GM18858 (cell line): ENCODE data around the gene APOM.

Experiments used
- ATAC-seq: cut with Tn5 transposase; IDR thresholded peaks from one replicate; pipeline ENCODE4 v1.9.1; 2021; ENCODE audit not compliant: unreplicated experiment

Gene APOM

DNA sequence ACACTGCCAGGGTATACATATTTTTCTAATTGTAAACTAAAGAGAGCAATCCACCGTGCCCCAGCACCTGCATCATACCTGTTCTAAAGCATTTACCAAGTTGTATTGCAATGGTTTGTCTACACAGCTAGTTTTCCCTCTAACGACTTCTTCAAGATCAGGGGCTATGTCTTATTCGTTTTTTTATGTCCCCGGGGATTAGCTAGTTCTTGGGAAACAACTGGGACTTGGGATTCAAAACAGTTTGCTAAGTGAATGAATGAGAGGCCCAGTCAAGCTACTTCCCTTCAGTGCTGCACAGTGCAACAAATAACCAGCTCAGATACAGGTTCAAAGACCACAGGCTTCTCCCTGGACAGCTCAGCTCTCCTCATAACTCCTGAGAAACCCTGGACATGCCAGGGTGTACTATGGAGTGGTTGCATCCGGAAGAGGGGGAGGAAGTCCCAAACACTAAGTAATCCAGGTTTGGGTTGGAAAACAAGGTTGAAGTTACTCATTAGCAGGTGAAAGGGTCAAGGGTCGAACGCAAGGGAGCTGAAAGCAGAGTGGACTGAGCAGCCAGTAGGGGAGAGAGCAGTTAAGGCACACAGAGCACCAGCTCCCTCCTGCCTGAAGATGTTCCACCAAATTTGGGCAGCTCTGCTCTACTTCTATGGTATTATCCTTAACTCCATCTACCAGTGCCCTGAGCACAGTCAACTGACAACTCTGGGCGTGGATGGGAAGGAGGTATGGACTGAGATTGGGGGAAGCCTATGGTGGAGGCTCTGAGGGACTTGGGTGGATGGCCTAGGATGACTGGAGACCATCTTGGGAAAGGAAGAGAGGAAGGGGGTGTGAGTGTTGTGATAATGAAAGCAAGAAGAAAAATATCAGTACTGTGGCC is at the start of gene APOM:
TSS of gene APOM (plus strand) at position 546 of the 889 bp plus-strand sequence. CDS start at position 619, 73 bp downstream.
- ATAC-seq, result no peak

GRCh38 chr6:31607317-31607716 is 48.4 kb upstream of the APOM start:
- no peak for ATAC-seq

- ATAC-seq, result no peak
Observed at GRCh38 chr6:31609519-31610406, 45.9 kb upstream of the APOM start.

- no peak for ATAC-seq
Observed at GRCh38 chr6:31610968-31611367, 44.7 kb upstream of the APOM start.

DNA sequence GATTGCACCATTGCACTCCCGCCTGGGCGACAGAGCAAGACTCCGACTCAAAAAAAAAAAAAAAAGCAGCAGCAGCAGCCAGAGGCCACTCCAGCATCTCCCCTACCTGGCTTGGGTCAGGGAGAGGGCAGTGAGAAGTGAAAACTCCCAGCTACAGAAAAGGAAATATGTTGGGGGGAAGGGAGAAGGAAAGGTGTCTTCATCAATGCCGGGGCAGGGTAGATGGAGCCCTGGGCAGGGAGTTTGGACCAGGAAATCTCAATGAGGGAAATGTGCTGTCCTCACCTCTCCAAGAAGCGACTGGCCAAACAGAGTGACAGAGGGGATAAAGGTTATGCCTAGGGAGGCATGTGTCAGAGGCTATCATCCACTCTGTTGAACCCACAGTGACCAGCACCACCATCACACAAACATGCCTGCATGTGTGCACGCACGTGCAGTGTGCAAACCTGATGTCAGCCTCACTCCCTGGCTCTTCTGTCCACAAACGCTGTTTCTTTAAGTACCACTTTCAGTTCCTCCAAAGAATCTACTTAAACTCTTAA is 41.5 kb upstream of the APOM start:
- ATAC-seq, result no peak

- no peak for ATAC-seq
Observed at GRCh38 chr6:31614684-31615578, 40.8 kb upstream of the APOM start, which contains the start of gene AIF1. AIF1 (plus strand) TSS chr6:31615234; CDS start chr6:31615330, 96 bp downstream.

- no peak for ATAC-seq
Observed at GRCh38 chr6:31615748-31616147, 39.9 kb upstream of the APOM start.

GRCh38 chr6:31617010-31617409 is 38.7 kb upstream of the APOM start:
- ATAC-seq, result no peak

DNA sequence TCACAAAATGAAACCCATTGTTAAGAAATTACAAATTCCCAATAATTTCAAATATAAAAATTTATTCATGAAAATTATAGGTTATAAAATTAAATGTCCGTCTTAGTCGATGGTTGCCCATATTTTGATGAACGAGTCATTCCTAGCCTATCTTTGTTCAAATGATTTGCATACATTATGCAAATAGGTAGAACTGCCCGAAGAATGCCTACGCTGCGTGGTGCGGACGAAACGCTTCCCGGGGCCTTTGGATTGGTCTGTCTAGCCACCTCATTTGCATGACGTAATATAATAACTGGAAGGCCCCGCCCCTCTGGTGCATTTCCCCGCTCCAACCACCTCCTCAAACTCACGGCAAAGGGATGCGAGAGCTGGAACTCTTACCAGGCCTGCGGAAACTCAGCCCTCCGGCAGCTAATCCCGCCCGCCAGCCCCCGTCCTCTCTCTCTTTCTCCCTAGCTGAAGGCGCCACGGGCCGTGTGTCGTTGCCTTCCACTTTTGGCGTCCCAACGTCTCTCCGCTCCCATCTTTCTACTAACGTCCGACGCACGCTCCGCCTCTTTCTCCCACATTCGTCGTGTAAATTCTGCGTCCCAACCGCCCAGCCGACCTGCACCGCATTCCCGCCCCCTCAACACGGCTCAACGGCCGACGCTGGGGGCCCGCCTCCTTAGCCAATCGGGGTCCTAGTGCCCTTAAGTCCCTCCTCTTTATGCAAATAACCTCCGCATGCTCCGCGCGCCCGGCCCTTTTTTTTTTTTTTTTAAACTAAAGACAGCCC is 35.7 kb upstream of the APOM start:
- peak; percentile 67 for ATAC-seq

GRCh38 chr6:31620586-31621319 is 34.9 kb upstream of the APOM start, which contains the start of gene PRRC2A:
PRRC2A (plus strand) TSS chr6:31620715; CDS start chr6:31622790, 2,075 bp downstream.
- ATAC-seq, result peak; percentile 11

GRCh38 chr6:31621320-31621939 is 34.3 kb upstream of the APOM start:
- no peak for ATAC-seq

GRCh38 chr6:31621991-31622390 is 33.7 kb upstream of the APOM start:
- no peak for ATAC-seq

- ATAC-seq, result no peak
Observed at GRCh38 chr6:31622684-31623091, 33.0 kb upstream of the APOM start.

GRCh38 chr6:31624070-31624469 is 31.6 kb upstream of the APOM start:
- ATAC-seq, result no peak

DNA sequence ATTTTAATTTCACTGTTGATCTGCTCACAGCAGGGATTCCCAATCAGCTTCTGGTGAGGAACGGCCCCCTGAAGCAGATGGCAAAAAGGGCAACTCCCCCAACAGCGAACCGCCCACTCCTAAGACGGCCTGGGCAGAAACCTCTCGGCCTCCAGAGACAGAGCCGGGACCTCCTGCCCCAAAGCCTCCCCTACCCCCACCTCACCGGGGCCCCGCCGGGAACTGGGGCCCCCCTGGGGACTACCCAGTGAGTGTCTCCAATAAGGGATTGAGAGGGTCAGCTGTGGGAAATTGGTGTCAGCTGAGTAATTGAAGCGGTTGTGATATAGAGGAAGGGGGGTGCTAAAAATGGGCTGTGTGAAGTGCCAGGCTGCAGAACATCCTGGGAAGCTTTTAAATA is 28.7 kb upstream of the APOM start:
- ATAC-seq, result no peak

DNA sequence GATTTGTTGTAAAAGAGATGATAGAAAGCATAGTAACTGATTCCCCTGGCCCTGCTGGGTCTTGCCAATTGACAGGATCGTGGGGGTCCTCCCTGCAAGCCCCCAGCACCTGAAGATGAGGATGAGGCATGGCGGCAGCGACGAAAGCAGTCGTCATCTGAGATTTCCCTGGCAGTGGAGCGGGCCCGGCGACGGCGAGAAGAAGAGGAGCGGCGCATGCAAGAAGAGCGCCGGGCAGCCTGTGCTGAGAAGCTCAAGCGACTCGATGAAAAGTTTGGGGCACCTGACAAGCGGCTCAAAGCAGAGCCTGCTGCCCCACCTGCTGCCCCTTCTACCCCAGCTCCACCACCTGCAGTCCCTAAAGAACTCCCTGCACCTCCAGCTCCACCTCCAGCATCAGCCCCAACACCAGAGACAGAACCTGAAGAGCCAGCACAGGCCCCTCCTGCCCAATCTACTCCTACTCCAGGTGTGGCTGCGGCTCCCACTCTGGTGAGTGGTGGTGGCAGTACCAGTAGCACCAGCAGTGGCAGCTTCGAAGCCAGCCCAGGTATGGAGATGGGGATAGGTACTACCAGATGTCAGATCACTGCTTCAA is 27.9 kb upstream of the APOM start:
- no peak for ATAC-seq

DNA sequence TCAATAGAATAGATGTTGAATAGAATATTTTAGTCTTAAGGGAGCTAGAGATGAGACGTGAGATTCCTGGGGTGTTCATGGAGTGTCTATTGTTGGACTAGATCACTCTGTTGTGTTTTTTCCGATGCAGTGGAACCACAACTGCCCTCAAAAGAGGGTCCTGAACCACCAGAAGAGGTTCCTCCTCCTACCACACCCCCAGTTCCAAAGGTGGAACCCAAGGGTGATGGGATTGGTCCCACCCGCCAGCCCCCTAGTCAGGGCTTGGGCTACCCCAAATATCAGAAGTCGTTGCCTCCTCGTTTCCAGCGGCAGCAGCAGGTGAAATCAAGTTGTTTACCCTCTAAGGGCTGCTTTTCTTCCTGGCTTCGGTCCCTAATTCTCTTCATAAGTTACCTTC is 26.7 kb upstream of the APOM start:
- ATAC-seq, result no peak
